Measurements from ENCODE around the gene DDRGK1. TPM values are rescaled to one million over a fixed set of nuclear protein-coding genes. Genes with fewer than 3 reads are reported as not detected.
"Not testable (repeated sequence)": the region's sequence is repeated elsewhere in the genome, so short reads cannot be mapped to it uniquely, and the experiment has no call there.

The DDRGK1 gene
- total RNA-seq, 1 donor from 2014 or later: 61.6 TPM

GRCh38 chr20:3157817-3158216 is 46.7 kb downstream of the DDRGK1 start:
- H3K36me3 Mint-ChIP-seq: no peaks in the 10 kb centered on the region
- H3K27ac Mint-ChIP-seq: peak overlapping the region; percentile 35
- peak overlapping the region; percentile 80 for H3K4me3 Mint-ChIP-seq
- H3K27me3 Mint-ChIP-seq: no peaks in the 10 kb centered on the region
- peaks cover 16% of the 10 kb centered on the region for H3K4me1 Mint-ChIP-seq (ENCODE audit: unreplicated experiment)
- TF ChIP-seq CTCF (conservative IDR thresholded peaks at IDR 0.05): no peak
- DNase-seq (ENCODE audit: extremely low spot score, unreplicated experiment): no peak
- H3K9me3 Mint-ChIP-seq: no peaks in the 10 kb centered on the region

GRCh38 chr20:3156811-3157619 is 47.5 kb downstream of the DDRGK1 start:
- peak overlapping the region; percentile 80 for H3K4me3 Mint-ChIP-seq
- peaks cover 16% of the 10 kb centered on the region for H3K4me1 Mint-ChIP-seq (ENCODE audit: unreplicated experiment)

GRCh38 chr20:3152057-3152644 is 52.3 kb downstream of the DDRGK1 start:
- DNase-seq (ENCODE audit: extremely low spot score, unreplicated experiment); H3K27ac Mint-ChIP-seq; H3K36me3 Mint-ChIP-seq; H3K4me1 Mint-ChIP-seq (ENCODE audit: unreplicated experiment); H3K4me3 Mint-ChIP-seq; H3K9me3 Mint-ChIP-seq; H3K27me3 Mint-ChIP-seq: not testable (repeated sequence)

More at GRCh38 chr20:3156811-3157619, 47.5 kb downstream of the DDRGK1 start:
- DNase-seq (ENCODE audit: extremely low spot score, unreplicated experiment): no peak
- Mint-ChIP-seq H3K27ac (peak overlapping the region; percentile 35), H3K36me3 (no peaks in the 10 kb centered on the region), H3K9me3 (no peaks in the 10 kb centered on the region), H3K27me3 (no peaks in the 10 kb centered on the region)
- TF ChIP-seq CTCF (conservative IDR thresholded peaks at IDR 0.05): no peak

GRCh38 chr20:3150908-3151307 is 53.6 kb downstream of the DDRGK1 start:
- Mint-ChIP-seq H3K36me3 (peaks cover 11% of the 10 kb centered on the region), H3K27ac (no peak overlapping the region), H3K9me3 (no peaks in the 10 kb centered on the region), H3K4me3 (no peak overlapping the region), H3K27me3 (no peaks in the 10 kb centered on the region), H3K4me1 (ENCODE audit: unreplicated experiment) (no peaks in the 10 kb centered on the region)
- no peak for TF ChIP-seq CTCF (conservative IDR thresholded peaks at IDR 0.05)
- no peak for DNase-seq (ENCODE audit: extremely low spot score, unreplicated experiment)

GRCh38 chr20:3146732-3147341 is 57.6 kb downstream of the DDRGK1 start:
- Mint-ChIP-seq H3K4me1 (ENCODE audit: unreplicated experiment) (no peaks in the 10 kb centered on the region), H3K27ac (no peak overlapping the region), H3K27me3 (no peaks in the 10 kb centered on the region), H3K4me3 (no peak overlapping the region), H3K36me3 (peaks cover 24% of the 10 kb centered on the region), H3K9me3 (no peaks in the 10 kb centered on the region)
- no peak for DNase-seq (ENCODE audit: extremely low spot score, unreplicated experiment)
- TF ChIP-seq CTCF (conservative IDR thresholded peaks at IDR 0.05): no peak

GRCh38 chr20:3141757-3142156 is 62.7 kb downstream of the DDRGK1 start:
- TF ChIP-seq CTCF (conservative IDR thresholded peaks at IDR 0.05): no peak
- no peaks in the 10 kb centered on the region for H3K4me1 Mint-ChIP-seq (ENCODE audit: unreplicated experiment)
- no peak for DNase-seq (ENCODE audit: extremely low spot score, unreplicated experiment)
- peaks cover 19% of the 10 kb centered on the region for H3K36me3 Mint-ChIP-seq
- H3K9me3 Mint-ChIP-seq: no peaks in the 10 kb centered on the region
- H3K27ac Mint-ChIP-seq: no peak overlapping the region
- H3K27me3 Mint-ChIP-seq: no peaks in the 10 kb centered on the region
- no peak overlapping the region for H3K4me3 Mint-ChIP-seq

All from type B pancreatic cell (in vitro differentiated cells).